Dedifferentiated amniotic fluid mesenchymal stem cell (primary cell): ENCODE data around the gene CDY1B.
"Not testable (repeated sequence)": the region's sequence is repeated elsewhere in the genome, so short reads cannot be mapped to it uniquely, and the experiment has no call there.

Experiments used
- DNase-seq: peaks from one replicate; pipeline ENCODE4 v3.0.0-alpha.2; 2016; ENCODE audit errors: extremely low spot score

Gene CDY1B

GRCh38 chrY:24047919-24048318 lies at the start of gene CDY1B:
TSS of gene CDY1B (minus strand) at chrY:24048019. CDS start at chrY:24047688, 331 bp downstream.
- not testable (repeated sequence) for DNase-seq

DNA sequence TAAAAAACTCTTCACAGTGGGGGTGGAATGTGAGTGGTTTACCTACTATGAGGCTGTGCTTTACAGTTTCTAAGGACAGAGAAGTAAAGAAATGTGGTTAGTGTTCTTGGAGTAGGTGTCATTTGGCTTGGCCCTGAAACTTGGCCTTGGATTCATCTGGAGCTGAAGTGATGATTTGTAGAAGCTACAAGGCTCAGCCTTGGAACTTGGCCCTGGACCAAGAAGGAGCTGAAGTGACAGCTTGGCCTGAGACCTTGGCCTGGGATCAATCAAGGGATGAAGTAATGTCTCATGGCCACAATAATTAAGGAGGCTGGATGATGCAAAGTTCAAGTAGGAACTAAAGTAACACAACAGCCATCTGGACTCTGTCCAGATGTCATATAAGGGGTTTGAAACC lies 1.7 kb upstream of the CDY1B start:
- DNase-seq, result not testable (repeated sequence)

GRCh38 chrY:24043209-24043608 lies 4.6 kb downstream of the CDY1B start:
- not testable (repeated sequence) for DNase-seq

- not testable (repeated sequence) for DNase-seq
Measured at GRCh38 chrY:24039008-24039718, 8.7 kb downstream of the CDY1B start.

DNA sequence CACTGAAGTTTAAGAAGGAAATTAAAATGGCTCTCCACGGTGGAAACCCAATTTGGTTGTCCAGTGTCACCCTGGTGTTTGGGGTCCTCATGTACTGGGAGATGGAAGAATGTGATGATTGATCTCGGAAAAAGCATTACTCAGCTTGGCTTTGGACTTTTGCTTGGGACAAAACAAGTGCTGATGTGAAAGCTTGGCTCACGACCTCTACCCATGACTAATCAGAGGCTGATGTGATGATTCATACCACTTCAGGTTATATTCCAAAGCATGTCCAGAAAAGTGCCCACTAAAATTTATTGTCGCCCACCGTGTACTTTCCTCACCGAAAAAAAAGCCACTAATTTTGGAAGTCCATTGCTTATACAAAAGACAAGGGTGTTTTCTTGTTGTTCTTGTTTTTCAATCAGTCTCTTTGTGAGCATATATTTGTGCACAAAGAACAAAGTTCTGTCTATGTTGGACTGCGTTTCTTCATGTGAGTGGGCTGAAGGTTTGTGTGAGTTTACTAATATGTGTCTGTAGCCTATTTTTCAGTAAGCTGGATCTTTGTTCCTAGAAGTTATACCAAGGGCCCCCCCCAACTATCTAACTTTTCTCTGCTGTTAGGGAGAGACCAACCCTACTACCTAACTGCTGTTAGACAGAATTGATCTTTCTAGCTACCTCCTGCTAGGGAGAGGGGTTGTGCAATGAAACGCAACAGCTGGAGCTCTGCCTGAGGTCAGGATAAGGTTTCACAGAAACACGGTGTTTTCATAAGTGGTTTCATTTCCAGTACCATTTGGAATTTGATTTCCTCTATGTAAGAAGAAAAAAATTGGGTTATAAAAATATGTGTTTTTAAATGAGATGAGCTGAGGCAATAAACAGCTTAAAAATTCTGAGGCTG lies 21.4 kb downstream of the CDY1B start:
- DNase-seq, result not testable (repeated sequence)
